ENCODE measurements around the gene CACNA2D2. TPM values are rescaled to one million over a fixed set of nuclear protein-coding genes. Genes with fewer than 3 reads are reported as not detected.

CACNA2D2 gene
- total and polyA plus RNA-seq, 2 of the 13 experiments (the other 11 are each of a cell fraction or from before 2014, with no cell fraction given) = not detected

DNA sequence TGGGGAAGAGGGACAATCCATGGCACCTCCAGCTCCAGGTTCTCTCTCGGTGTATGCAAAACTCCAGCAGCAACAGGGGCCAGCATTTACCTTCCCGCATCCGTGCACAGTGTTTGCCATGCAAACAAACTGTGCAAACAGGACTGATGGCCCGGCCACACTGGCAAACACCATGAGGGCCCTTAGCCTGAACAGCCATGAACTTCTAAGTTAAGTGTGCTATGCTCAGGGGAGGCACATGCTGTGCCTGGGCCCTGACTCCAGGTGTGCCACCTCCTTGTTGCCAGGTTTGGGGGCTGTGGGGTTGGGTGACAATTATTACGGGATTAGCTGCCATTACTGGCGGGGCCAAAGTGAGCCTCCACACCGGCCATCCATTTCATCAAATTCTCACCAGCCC lies 57.5 kb downstream of the CACNA2D2 start (continued):
- TF ChIP-seq MEIS2 (CRISPR knock-in tag; IDR thresholded peaks at IDR 0.05) (peak; percentile 74; the same call in 1 of the 2 replicates), TBX2 (CRISPR knock-in tag; IDR thresholded peaks at IDR 0.05; ENCODE audit: borderline replicate concordance) (peak; percentile 90; the same call in 1 of the 2 replicates), RCOR2 (CRISPR knock-in tag; IDR thresholded peaks at IDR 0.05) (0 out of 2 replicates have a peak, but pooled peaks have one; percentile 33), KDM2A (CRISPR knock-in tag; IDR thresholded peaks at IDR 0.05; ENCODE audit: borderline replicate concordance, low read depth) (peak; percentile 60; the same call in 1 of the 2 replicates), ZSCAN25 (CRISPR knock-in tag; IDR thresholded peaks at IDR 0.05) (peak; percentile 46; the same call in 1 of the 2 replicates), TMF1 (CRISPR knock-in tag; IDR thresholded peaks at IDR 0.05; ENCODE audit: low read depth) (no peak), ZNF562 (CRISPR knock-in tag; IDR thresholded peaks at IDR 0.05; ENCODE audit: borderline replicate concordance) (no peak), NR2C2 (CRISPR knock-in tag; IDR thresholded peaks at IDR 0.05; ENCODE audit: borderline replicate concordance) (peak; percentile 39; the same call in 1 of the 2 replicates), RORA (CRISPR knock-in tag; IDR thresholded peaks at IDR 0.05) (no peak), CBX5 (CRISPR knock-in tag; IDR thresholded peaks at IDR 0.05; ENCODE audit: borderline replicate concordance) (peak; percentile 56; the same call in 1 of the 2 replicates), SP5 (CRISPR knock-in tag; IDR thresholded peaks at IDR 0.05; ENCODE audit: borderline replicate concordance, low read depth) (peak; percentile 74; the same call in 1 of the 2 replicates), DPF2 (CRISPR knock-in tag; IDR thresholded peaks at IDR 0.05; ENCODE audit: borderline replicate concordance, low read depth) (peak; percentile 89), GATAD2A (CRISPR knock-in tag; IDR thresholded peaks at IDR 0.05) (peak; percentile 85), BCL6 (CRISPR knock-in tag; IDR thresholded peaks at IDR 0.05) (peak; percentile 96), HMG20B (CRISPR knock-in tag; conservative IDR thresholded peaks at IDR 0.05) (no peak)
- TF ChIP-seq, protein P1, sequence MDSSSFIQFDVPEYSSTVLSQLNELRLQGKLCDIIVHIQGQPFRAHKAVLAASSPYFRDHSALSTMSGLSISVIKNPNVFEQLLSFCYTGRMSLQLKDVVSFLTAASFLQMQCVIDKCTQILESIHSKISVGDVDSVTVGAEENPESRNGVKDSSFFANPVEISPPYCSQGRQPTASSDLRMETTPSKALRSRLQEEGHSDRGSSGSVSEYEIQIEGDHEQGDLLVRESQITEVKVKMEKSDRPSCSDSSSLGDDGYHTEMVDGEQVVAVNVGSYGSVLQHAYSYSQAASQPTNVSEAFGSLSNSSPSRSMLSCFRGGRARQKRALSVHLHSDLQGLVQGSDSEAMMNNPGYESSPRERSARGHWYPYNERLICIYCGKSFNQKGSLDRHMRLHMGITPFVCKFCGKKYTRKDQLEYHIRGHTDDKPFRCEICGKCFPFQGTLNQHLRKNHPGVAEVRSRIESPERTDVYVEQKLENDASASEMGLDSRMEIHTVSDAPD (CRISPR knock-in tag; IDR thresholded peaks at IDR 0.05) = peak; percentile 97
- TF ChIP-seq, protein P2, sequence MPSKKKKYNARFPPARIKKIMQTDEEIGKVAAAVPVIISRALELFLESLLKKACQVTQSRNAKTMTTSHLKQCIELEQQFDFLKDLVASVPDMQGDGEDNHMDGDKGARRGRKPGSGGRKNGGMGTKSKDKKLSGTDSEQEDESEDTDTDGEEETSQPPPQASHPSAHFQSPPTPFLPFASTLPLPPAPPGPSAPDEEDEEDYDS (CRISPR knock-in tag; IDR thresholded peaks at IDR 0.05) = 0 out of 2 replicates have a peak, but pooled peaks have one; percentile 23
- TF ChIP-seq, protein P3, sequence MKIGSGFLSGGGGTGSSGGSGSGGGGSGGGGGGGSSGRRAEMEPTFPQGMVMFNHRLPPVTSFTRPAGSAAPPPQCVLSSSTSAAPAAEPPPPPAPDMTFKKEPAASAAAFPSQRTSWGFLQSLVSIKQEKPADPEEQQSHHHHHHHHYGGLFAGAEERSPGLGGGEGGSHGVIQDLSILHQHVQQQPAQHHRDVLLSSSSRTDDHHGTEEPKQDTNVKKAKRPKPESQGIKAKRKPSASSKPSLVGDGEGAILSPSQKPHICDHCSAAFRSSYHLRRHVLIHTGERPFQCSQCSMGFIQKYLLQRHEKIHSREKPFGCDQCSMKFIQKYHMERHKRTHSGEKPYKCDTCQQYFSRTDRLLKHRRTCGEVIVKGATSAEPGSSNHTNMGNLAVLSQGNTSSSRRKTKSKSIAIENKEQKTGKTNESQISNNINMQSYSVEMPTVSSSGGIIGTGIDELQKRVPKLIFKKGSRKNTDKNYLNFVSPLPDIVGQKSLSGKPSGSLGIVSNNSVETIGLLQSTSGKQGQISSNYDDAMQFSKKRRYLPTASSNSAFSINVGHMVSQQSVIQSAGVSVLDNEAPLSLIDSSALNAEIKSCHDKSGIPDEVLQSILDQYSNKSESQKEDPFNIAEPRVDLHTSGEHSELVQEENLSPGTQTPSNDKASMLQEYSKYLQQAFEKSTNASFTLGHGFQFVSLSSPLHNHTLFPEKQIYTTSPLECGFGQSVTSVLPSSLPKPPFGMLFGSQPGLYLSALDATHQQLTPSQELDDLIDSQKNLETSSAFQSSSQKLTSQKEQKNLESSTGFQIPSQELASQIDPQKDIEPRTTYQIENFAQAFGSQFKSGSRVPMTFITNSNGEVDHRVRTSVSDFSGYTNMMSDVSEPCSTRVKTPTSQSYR (CRISPR knock-in tag; IDR thresholded peaks at IDR 0.05; ENCODE audit: borderline replicate concordance) = peak; percentile 43; the same call in 1 of the 2 replicates
- TF ChIP-seq, protein P4, sequence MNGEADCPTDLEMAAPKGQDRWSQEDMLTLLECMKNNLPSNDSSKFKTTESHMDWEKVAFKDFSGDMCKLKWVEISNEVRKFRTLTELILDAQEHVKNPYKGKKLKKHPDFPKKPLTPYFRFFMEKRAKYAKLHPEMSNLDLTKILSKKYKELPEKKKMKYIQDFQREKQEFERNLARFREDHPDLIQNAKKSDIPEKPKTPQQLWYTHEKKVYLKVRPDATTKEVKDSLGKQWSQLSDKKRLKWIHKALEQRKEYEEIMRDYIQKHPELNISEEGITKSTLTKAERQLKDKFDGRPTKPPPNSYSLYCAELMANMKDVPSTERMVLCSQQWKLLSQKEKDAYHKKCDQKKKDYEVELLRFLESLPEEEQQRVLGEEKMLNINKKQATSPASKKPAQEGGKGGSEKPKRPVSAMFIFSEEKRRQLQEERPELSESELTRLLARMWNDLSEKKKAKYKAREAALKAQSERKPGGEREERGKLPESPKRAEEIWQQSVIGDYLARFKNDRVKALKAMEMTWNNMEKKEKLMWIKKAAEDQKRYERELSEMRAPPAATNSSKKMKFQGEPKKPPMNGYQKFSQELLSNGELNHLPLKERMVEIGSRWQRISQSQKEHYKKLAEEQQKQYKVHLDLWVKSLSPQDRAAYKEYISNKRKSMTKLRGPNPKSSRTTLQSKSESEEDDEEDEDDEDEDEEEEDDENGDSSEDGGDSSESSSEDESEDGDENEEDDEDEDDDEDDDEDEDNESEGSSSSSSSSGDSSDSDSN (CRISPR knock-in tag; IDR thresholded peaks at IDR 0.05) = peak; percentile 48
- TF ChIP-seq, protein P5, sequence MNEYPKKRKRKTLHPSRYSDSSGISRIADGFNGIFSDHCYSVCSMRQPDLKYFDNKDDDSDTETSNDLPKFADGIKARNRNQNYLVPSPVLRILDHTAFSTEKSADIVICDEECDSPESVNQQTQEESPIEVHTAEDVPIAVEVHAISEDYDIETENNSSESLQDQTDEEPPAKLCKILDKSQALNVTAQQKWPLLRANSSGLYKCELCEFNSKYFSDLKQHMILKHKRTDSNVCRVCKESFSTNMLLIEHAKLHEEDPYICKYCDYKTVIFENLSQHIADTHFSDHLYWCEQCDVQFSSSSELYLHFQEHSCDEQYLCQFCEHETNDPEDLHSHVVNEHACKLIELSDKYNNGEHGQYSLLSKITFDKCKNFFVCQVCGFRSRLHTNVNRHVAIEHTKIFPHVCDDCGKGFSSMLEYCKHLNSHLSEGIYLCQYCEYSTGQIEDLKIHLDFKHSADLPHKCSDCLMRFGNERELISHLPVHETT (CRISPR knock-in tag; conservative IDR thresholded peaks at IDR 0.05) = 0 out of 2 replicates have a peak, but pooled peaks have one; percentile 47
- TF ChIP-seq, protein P6, sequence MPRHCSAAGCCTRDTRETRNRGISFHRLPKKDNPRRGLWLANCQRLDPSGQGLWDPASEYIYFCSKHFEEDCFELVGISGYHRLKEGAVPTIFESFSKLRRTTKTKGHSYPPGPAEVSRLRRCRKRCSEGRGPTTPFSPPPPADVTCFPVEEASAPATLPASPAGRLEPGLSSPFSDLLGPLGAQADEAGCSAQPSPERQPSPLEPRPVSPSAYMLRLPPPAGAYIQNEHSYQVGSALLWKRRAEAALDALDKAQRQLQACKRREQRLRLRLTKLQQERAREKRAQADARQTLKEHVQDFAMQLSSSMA (CRISPR knock-in tag; IDR thresholded peaks at IDR 0.05) = 0 out of 2 replicates have a peak, but pooled peaks have one; percentile 80

Measured in HepG2 (cell line).